HFF-Myc (cell line): ENCODE measurements around the gene GSS.
"Not testable (repeated sequence)": the region's sequence is repeated elsewhere in the genome, so short reads cannot be mapped to it uniquely, and the experiment has no call there.

Experiments used
- DNase-seq: peaks from one replicate; pipeline ENCODE4 v3.0.0-alpha.2; 2011; ENCODE audit warnings: low read depth; ENCODE audit errors: extremely low read depth
- H3K4me3 ChIP-seq: replicated peaks from 2 replicates; pipeline ENCODE4 v1.5.1; 2011; ENCODE audit warnings: low read depth, mild to moderate bottlenecking, control low read depth, low read length
- TF ChIP-seq, protein P1 (sequence below): IDR thresholded peaks from 2 replicates; pipeline ENCODE4 v1.5.1; 2012; ENCODE audit warnings: mild to moderate bottlenecking, low read depth, low read length, control low read depth; ENCODE audit errors: missing control alignments

GSS gene

DNA sequence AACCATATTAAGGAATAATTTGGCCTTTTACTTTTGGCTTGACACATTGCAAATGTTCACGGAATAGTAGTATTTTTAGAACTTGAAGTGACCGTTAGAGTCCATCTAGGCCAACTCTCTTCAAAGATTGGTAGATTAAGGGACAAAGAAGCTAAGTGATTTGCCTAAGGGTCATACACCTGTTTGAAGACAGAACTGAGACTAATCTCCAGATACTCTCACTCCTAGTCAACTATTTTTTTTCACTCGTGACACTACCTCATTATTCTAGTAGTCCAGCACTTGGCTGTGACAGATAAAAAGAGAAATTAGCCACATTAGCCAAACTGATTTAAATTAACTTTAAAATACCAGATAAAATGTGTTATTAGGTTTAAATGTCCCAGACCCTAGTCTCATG, 68.6 kb downstream of the GSS start:
- DNase-seq = no peak
- H3K4me3 ChIP-seq = no peak overlapping the region
- TF ChIP-seq, protein P1, sequence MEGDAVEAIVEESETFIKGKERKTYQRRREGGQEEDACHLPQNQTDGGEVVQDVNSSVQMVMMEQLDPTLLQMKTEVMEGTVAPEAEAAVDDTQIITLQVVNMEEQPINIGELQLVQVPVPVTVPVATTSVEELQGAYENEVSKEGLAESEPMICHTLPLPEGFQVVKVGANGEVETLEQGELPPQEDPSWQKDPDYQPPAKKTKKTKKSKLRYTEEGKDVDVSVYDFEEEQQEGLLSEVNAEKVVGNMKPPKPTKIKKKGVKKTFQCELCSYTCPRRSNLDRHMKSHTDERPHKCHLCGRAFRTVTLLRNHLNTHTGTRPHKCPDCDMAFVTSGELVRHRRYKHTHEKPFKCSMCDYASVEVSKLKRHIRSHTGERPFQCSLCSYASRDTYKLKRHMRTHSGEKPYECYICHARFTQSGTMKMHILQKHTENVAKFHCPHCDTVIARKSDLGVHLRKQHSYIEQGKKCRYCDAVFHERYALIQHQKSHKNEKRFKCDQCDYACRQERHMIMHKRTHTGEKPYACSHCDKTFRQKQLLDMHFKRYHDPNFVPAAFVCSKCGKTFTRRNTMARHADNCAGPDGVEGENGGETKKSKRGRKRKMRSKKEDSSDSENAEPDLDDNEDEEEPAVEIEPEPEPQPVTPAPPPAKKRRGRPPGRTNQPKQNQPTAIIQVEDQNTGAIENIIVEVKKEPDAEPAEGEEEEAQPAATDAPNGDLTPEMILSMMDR = no peak

GRCh38 chr20:34886122-34886521, 69.5 kb downstream of the GSS start:
- DNase-seq = no peak
- H3K4me3 ChIP-seq = no peak overlapping the region
- TF ChIP-seq, protein P1 = no peak

- DNase-seq = no peak
- no peak overlapping the region for H3K4me3 ChIP-seq
- TF ChIP-seq, protein P1 = no peak
Observed at GRCh38 chr20:34884260-34884659, 71.3 kb downstream of the GSS start.

- TF ChIP-seq, protein P1 = no peak
- no peak overlapping the region for H3K4me3 ChIP-seq
Observed at GRCh38 chr20:34883809-34884208, 71.8 kb downstream of the GSS start.

GRCh38 chr20:34883087-34883688, 72.4 kb downstream of the GSS start:
- no peak for DNase-seq
- TF ChIP-seq, protein P1 = no peak
- no peak overlapping the region for H3K4me3 ChIP-seq

More at GRCh38 chr20:34883809-34884208, 71.8 kb downstream of the GSS start:
- DNase-seq = no peak

GRCh38 chr20:34881689-34882088, 73.9 kb downstream of the GSS start:
- TF ChIP-seq, protein P1 = no peak
- no peak for DNase-seq
- H3K4me3 ChIP-seq = no peak overlapping the region

DNA sequence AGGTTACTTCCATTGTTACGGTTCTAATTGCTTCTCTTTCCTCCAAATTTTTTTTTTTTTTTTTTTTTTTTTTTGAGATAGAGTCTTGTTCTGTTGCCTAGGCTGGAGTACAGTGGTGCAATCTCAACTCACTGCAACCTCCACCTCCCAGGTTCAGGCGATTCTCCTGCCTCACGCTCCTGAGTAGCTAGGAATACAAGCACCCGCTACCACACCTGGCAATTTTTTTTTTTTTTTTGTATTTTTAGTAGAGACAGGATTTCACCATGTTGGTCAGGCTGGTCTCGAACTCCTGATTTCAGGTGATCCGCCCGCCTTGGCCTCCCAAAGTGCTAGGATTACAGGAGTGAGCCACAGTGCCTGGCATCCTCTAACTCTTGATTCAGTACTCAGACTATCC, 74.6 kb downstream of the GSS start:
- not testable (repeated sequence) for H3K4me3 ChIP-seq, DNase-seq
